Erythroblast (primary cell): ENCODE results near the gene VEPH1.

Experiments
- GATA1 ChIP-seq: IDR thresholded peaks from 2 replicates; pipeline ENCODE4 v1.6.1; 2011; ENCODE audit warnings: low read depth, mild to moderate bottlenecking, control low read depth, low read length, moderate library complexity
- POLR2A ChIP-seq: IDR thresholded peaks from 2 replicates; pipeline ENCODE4 v1.6.1; 2011; ENCODE audit warnings: mild to moderate bottlenecking, low read length

DNA sequence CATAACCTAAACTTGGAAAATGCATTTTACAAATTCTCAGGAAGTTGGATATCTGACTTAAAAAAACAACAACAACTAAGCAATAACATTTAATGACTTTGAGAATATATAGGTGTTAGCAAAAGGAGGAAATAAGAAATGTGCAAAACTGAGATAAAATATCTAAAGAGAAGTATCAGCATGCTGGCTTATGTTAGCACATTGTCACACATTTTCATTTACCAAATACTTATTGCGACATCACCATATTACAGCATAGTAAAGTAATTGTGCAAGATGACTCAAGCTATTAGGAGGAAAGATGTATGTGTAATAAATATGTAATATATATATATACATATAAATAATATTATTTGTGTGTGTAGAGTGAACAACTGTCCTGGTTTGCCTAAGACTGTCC is 57.4 kb downstream of the VEPH1 start:
- TF ChIP-seq POLR2A (no peak), GATA1 (no peak)
